CD4-positive, alpha-beta T cell treated with Interleukin-2 at 100 ng/mL for 4 hours (primary cell): Measurements from ENCODE around the gene USP6NL.
"Not testable (repeated sequence)": the region's sequence is repeated elsewhere in the genome, so short reads cannot be mapped to it uniquely, and the experiment has no call there.

Experiments used
- DNase-seq: peaks from one replicate; pipeline ENCODE4 v3.0.0-alpha.2; 2020; ENCODE audit warnings: low spot score

USP6NL gene

DNA sequence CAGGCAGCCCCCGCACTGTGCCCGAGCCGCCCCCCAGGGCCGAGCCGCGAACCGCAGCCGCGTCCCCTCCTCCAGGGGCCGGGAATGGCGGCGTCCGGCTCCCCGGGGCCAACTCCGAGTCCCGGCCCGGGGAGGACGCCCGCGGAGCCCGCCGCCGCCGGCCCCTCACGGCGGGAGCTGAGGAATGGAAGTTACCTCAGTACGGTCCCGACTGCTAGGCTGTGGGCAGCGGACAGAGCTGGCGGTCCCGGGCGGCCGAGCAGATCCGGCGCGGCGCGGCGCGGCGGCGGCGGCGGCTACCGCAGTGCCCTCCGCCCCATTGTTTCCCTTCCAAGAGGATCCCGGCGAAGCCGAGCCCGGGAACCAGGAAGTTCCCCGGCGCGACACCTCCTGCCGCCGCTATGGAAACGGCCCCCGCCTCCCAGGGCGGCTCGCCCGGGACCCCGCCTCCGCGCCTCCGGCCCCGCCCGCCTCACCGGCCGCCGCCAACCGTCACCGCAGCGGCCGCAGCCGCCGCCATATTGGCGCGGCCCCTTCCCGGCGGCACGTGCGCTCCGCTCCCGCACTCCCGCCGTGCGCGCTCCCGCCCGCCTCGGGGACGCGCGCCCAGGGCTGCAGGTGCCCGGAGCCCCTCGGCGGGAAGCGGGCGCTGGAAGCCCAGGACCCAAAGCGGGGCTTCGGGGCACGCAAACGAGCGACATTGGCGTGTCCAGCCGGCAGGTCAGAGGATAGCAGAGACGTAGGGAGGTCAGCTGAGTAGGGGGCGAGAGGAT lies at the start of gene USP6NL:
Gene USP6NL, minus strand, starts transcription at position 403 of the 773 bp plus-strand sequence. CDS start 14,016 bp downstream, outside the sequence.
- DNase-seq, result peak; percentile 35

DNA sequence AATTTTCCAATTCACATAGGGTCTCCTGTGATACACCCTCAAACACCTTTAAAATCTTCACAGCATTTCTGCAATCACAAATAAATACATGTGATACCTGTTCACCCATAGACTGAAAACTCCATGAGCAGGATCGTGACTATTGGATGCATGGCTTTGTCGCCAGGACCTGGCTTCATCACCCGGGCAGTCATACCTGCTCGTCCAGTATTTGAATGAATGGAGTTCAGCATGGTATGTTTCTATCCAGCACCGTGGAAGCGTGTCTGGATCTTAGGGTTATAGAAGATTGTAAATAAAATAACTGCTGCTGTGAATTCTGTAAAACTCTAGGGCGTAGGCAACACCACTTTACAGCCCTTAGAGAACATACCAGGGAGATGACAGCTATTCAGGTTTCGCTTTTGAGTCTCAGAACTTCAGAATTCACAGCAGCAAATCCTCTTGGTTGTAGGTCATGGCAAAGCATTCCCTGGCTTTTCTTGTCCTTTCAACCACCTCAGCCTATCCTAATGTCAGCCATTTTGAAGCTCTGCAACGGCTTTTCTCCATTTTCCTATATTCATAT lies 47.4 kb upstream of the USP6NL start:
- no peak for DNase-seq

DNA sequence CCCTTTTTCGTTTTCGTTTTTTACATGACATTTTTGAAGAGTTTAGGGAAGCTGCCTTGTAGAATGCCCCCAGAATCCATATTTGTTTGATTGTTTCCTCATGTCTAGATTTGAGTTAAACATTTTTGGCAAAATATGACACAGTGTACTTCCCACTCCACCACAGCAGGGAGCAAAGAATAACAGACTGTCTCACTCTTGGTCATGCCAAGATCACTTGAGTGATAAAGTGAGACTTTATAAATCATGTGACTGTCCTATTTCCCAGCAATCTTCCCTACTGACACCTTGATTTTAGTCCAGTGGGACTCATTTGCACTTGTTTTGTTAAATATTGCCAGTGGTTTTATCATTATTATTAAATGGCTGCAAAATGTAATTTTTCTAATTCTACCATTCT lies 44.4 kb upstream of the USP6NL start:
- DNase-seq, result no peak

DNA sequence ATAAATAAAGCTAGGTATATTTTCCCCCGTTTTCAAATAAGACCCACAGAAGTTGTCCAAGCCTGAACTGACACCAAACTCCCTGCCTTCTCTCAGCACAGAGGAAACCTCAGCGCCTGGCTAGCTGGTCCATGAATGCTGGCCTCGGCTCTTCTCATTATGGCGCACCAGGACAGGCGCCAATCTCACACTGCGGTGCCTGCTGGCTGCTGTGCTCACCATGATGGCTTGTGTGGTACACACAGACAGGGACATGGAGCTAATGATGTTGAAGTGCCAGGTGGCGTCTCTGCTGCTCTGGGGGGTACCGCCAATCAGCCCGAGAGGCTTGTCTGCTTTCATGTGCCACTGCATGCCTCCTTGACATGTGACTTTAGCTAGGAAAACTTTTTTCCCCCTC lies 43.2 kb upstream of the USP6NL start:
- DNase-seq, result no peak

DNA sequence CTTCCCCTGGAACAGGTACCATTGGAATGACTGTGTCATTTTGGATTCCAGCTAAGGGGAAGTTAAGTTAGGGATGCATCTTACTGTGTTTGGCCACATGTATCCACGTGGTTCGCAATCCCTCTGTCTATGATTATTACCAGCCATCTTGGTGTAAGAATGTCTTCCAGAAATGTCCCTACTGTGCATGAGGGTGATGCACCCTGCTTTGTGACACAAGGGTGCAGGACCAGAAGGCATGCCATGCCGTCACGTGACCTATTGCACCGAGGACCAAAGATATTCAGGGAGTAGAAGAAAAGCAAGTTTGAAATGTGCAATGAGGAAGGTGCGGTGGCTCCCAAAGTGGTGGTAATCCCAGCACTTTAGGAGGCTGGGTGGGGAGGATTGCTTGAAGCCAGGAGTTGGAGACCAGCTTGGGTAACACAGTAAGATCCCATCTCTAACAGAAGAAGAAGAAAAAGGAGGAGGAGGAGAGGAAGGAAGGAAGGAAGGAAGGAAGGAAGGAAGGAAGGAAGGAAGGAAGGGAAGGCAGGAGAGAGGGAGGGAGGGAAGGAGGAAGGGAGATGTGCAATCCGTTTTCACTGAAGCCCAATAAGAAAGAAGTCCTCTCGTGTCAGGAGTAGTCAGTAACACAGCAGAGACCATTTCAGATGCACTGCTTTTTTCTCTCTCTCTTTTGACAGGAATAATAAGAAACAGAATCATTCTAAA lies 42.5 kb upstream of the USP6NL start:
- DNase-seq, result no peak

DNA sequence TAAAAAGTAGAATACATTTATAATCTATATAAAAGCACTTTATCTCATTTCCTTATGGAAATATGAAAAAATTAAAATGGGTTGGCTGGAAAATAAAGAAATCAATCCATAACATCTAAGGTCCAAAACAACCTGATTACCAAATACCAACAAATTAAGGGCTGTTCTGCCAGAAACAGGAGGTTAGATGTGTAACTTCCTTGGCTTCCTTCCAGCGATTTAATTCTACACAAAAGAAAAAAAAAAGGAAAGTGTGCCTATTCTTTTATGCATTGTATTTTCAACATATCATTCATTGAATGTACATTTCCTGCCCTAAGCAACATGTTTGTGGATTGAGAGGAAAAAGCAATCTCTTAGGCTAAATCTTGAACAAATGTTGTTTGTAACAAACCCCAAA lies 36.2 kb upstream of the USP6NL start:
- DNase-seq, result no peak

DNA sequence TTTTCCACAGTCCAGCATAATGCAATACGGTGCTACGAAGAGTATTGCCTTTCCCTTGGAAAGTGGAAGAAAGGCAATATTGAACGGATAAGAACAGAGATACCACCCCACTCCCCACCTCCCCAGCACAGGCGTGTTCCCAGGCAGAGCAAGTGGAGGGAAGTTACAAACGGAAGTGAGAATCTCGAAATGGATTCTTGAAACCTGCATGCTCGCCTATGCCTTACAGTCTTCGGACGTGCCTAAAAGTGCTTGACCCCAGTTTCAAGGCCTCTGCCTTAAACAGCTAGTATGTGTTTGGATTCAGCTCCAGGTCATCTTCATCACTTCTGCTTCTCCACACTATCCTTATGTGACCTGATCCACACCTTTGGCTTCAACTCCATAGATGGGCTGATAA lies 35.0 kb upstream of the USP6NL start:
- DNase-seq, result no peak

DNA sequence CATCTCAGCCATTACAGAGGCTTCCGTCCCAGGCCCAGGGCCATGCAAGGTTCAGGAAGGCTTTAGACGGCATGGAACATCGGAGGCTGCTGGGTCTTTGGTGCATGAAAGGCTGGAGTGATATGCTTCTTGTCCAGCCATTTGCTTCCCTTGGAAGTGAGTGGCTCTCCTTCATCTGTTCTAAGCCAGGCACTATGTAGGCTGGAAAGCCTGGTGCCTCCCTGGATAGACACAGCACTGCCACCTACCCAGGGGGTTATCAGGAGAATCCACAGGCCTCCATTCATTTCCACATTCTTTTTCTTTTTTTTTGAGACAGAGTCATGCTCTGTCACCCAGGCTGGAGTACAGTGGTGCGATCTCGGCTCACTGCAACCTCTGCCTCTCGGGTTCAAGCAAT lies 31.6 kb upstream of the USP6NL start:
- no peak for DNase-seq

DNA sequence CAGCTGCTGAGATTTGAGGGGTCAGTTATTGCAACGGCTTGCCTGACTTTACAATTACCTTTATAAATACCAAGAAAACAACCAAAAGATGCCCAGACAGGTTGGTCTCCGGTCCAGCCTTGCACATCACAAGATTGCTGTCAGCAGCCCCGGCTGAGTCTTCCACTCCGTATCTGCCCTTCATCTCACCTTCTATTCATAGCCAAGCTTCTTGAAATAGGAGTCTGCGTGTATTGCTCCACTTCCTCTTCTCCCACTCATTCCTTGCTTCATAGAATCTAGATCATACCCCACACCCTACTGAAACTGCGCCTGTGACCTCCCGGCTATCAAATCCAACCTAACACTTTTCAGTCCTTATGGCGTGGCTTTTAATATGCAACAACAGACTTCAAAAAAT lies 31.1 kb upstream of the USP6NL start:
- DNase-seq, result no peak

DNA sequence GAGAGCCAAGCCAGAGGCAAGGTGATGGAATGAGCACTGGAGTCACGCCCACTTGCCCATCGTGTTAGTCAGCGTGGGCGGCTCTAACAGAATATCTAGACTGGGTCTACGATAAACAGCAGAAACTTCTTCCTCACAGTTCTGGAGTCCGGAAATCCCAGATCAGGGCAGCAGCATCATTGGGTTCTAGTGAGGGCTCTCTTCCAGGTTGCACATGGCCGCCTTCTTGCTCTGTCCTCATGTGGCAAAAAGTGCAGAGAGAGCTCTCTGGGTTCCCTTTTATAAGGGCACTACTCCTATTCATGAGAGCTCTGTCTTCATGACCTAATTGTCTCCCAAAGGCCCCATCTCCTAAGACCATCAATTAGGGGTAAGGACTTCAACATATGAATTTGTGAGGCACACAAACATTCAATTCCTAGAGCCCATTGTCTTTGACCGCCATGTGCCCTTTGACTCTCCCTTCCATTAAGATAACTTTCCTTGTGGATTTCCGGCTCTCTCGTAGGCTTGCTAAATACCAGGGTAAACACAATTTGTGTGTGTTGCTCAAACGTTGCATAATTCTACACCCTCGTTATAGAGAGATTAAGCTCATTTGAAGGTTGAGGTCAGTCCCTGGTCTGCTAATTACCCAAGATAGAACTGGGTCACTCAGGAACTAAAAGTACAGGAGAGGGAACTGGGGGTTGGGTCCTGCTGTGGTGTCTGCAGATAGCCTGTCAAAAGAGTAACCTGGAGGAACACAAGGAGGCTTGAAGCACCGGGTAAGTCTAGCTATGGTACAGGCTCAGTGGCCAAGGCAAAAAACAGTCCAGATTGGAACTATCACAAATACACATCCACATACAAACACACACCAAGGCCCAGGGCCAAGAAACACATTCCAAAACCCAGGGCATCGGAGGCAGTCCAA lies 28.7 kb upstream of the USP6NL start:
- no peak for DNase-seq

DNA sequence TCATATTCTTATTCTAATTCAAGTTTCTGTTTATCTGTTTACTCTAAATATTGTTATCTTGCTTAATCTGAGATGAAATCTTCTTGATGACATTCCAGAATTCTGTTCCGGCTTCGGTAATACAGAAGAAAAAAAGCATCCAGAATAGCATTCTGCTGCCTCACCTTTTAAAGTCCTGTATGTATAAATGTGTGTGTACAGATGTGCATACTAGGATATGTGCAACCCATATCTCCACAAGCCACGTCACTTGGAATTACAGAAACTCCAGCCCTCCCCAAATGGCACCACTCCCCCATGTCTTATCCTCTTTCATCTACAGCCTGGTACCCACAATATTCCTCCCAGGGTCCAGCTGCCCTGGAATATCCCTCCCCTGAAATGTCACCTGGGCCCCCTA lies 27.9 kb upstream of the USP6NL start:
- no peak for DNase-seq

DNA sequence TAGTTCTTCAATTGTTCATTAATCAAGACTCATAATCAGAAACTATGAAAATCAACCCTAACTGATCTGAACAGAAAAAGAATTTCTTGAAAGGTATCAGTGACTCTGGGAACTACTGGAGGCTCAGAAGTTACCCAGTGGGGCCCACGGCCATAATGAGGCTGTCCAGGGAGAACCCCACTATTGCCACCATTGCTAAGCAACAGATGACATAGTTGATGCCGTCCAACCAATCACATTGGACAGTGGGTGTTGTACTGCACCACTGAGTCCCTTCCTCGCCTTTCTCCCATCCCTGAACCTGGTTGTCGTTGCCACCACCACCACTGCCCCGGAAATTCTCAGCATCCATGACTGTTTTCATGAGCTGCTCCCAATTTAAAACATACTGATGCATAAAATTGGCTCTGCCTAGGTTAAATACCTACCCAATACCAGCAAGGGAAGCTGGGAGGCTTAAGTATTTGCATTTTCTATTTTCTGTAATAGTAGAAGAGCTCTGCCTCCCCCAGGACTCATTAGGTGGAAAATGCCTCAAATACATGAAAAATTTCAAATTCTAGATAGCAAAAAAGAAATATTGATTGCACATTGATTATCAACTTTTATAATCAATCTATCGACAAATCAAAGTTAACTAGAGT lies 26.7 kb upstream of the USP6NL start:
- no peak for DNase-seq

DNA sequence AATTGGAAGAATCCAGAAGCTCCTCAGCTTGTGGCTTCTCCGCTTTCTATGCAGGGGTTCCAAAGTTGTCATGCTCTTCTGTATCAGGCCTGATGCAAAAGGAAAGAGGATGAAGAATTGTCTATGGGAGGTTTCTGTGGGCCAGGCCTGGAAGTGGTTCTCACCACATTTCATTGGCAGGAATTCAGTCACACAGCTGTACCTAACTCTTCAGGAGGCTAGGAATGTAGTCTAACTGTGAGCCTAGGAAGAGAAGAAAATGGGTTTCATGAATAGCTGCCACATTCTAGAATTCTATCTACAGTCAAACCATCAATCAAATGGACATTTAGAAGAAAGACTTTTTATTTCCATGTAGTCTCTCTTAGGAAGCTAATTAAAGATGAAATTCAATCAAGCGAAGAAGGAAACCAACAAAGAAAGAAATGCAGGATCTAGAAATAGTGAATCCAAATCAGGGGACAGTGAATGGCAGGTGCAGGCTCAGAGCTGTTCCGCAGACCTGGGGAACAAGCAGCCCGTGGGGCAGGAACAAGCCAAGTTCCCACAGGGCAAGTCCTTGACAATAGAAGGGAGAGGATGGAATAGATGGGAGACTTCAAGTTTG lies 25.4 kb upstream of the USP6NL start:
- no peak for DNase-seq

DNA sequence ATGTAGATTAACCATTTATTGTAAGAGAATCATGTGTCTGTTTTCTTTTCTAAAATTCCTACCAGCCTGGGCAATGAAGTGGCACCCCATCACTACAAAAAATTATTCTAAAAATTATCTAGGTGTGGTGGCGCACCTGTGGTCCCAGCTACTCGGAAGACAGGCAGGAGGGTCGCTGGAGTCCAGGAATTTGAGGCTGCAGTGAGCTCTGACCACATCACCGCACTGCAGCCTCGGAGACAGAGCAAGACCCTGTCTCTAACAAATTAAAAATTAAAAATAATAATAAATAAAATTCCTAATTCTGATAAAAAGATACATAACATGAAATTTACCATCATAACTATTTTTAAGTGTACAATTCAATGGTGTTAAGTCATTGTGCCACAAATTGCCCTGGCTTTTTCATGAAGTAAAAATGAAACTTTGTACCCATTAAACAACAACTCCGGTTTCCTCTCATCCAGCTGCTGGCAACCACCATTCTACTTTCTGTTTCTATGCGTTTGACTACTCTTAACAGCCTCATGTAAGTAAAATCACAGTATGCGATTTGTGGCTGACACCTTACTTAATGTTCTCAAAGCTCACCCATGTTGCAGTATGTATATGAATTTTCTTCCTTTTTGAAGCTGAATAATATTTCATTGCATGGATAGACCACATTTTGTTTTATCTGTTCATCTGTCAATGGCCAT lies 20.6 kb upstream of the USP6NL start:
- peak; percentile 39 for DNase-seq

DNA sequence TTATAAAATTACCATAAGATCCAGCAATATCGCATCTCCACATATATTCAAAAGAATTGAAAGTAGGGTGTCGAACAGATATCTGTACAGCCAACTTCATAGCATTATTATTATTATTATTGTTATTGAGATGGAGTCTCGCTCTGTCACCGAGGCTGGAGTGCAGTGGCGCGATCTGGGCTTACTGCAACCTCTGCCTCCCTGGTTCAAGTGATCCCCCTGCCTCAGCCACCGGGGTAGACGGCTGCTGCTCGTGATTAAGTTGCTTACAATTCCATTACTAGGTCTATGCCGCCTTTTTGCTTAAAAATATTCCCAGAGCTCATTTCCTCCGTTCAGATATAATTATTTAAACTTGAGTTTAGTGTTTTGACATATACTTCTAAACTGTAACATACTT lies 19.8 kb upstream of the USP6NL start:
- DNase-seq, result no peak

DNA sequence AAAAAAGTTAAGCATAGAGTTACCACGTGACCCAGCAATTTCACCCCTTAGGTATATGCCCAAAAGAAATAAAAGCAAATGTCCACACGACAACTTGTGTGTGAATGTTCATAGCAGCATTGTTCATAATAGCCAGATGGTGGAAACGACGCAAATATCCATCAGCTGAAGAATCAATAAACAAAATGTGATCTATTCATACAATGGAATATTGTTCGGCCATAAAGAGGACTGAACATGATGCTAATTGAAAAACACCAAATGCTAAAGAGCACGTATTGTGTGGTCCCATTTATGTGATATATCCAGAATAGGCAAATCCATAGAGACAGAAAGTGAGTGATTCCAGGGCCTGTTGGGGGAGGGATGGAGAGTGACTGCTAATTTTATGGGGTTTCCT lies 18.3 kb upstream of the USP6NL start:
- no peak for DNase-seq

DNA sequence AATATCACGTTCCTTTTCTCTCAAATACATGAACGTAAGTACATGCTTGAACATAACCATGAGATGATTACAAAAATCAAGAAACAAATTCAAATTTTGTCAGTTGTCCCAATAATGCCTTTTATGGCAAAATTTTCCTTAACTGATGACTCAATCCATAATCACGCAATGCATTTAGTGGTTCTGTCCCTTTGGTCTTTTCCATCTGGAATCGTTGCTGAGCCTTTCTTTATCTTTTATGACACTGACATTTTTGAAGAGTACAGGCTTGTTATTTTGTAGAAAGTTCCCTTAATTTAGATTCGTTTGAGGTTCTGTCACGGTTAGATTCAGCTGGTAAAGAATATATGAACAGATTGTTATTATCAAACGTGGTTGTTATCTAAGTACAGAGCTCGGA lies 16.5 kb upstream of the USP6NL start:
- not testable (repeated sequence) for DNase-seq

DNA sequence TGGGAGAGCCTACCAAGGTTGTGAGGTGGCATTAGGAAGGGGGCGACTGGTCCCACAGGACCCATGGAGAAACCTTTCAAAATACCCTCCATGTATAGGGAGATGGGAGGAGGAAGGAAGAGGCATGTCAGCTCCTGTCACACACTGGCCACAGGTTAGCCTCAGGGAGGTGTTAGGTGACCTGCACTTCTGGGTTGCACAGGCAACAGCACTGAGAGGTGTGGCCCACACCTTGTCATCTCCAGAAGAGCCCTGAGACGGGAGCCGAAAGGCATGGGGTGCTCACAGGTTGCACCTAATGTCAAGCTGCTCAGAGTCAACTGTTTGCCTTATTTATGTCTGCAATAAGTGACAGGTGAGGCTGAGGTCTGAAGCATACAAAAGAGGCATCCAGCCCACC lies 14.6 kb upstream of the USP6NL start:
- no peak for DNase-seq

DNA sequence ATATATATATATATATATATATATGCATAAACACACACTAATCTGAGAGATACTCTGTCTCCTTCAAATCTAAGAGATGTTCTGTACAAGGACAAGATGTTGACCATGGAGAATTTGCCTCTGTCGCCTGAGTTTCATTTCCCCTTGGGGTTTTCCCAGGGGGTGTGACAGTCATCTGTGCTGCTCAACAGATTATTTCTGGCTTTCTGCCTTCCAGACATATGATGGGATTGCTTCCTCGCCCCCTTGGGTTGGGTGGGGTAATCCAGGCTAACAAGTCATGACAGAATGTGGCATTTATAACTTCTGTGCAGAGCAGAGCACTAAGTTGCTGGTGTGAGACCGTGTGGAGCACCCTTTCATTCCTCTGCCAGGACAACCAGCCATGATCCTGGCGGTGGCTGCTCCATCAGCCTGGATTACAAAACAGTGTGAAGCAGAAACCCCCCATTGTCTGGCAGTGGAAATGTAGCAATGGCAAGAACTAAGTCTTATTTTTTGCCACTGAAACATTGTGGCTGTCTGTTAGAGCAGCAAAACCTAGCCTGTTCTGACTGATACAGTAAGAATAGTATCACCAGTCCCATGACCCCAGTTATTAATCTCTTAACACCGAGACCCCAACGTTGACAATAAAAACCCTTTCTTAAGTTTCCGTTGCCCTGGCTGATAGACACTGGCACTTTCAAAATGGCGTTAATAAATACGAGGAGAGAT lies 13.7 kb upstream of the USP6NL start:
- DNase-seq, result no peak

DNA sequence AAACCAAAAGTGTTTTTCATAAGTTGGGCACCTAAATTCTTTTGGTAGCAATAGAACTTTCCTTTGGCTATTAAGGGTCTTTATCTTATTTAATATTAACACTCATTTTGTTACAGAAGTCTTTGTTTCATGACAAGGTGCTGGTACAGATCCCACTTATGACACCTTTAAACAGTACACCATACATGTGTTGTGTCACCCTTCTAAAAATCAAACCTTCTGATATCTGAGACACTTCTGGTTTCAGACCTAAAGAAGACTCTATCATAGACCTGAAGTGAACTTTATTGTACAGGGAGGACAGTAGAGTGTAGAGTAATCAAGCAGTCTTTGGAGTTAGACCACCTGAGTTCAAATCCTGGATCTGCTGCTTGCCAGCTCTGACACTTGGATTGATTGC lies 5.8 kb upstream of the USP6NL start:
- no peak for DNase-seq
